GM12878 (cell line): ENCODE measurements around the gene CMA1. TPM values are rescaled to one million over a fixed set of nuclear protein-coding genes. Genes with fewer than 3 reads are reported as not detected.

Experiments
- ATAC-seq: fragments of 200-7000 bp; cut with Tn5 transposase; 3 replicates; pipeline ENCODE4 v1.9.1; 2020; ENCODE audit warnings: mild to moderate bottlenecking, moderate library complexity
- BruUV-seq: library from RNA; stranded (reverse); fragments of 400-500 nt; replicated peaks from 2 replicates; lab custom pipeline; 2021; lab: Mats Ljungman, UMichigan
- CTCF ChIA-PET: fragments of 300-600 bp; sonication (Branson Sonifier 250); formaldehyde crosslinking; extraction: SDS; loops from one replicate; lab custom pipeline; 2021; ENCODE audit warnings: inconsistent platforms; lab: Yijun Ruan, JAX
- POLR2A ChIA-PET: fragments of 350-600 bp; formaldehyde crosslinking; extraction: SDS; loops from one replicate; lab custom pipeline; 2021; ENCODE audit warnings: inconsistent platforms; lab: Charles Lee
- RAD21 ChIA-PET: fragments of 300-600 bp; sonication (Branson Sonifier 250); formaldehyde crosslinking; loops from one replicate; lab custom pipeline; 2023; ENCODE audit warnings: antibody characterized with exemption; ENCODE audit not compliant: unreplicated experiment; lab: Charles Lee
- SMC1A ChIA-PET: fragments of 300-600 bp; sonication (Branson Sonifier 250); formaldehyde crosslinking; loops from one replicate; lab custom pipeline; 2023; ENCODE audit not compliant: unreplicated experiment, uncharacterized antibody; lab: Charles Lee
- DNase-seq: peaks from one replicate; pipeline ENCODE4 v3.0.0-alpha.2; 2011; ENCODE audit warnings: low read depth, low spot score
- FAIRE-seq: peaks from 3 replicates; lab custom pipeline; 2011; peaks lifted over from hg19 to GRCh38; lab: Jason Lieb, UNC
- H2AFZ ChIP-seq: 2 replicates; pipeline ENCODE4 v1.6.0; 2011; ENCODE audit warnings: low read depth, low read length, control low read depth; ENCODE audit not compliant: control insufficient read depth
- H3K27ac ChIP-seq: 2 replicates; pipeline ENCODE4 v1.5.1; 2011; ENCODE audit warnings: control low read depth; ENCODE audit not compliant: control insufficient read depth, insufficient read depth
- H3K27me3 ChIP-seq, 2 experiments: replicated peaks in 1 of 2; 2 replicates each; pipeline versions ENCODE4 v1.6.0 to v1.6.1; 2011; ENCODE audit warnings: low read length in 1 of 2; ENCODE audit not compliant: control insufficient read depth in 2 of 2, insufficient read depth in 2 of 2
- H3K36me3 ChIP-seq, 2 experiments: 2 replicates each; pipeline ENCODE4 v1.5.1; 2011; ENCODE audit warnings: low read length in 1 of 2; ENCODE audit not compliant: control insufficient read depth in 2 of 2, insufficient read depth in 2 of 2
- H3K4me1 ChIP-seq: 2 replicates; pipeline ENCODE4 v1.6.1; 2011; ENCODE audit warnings: mild to moderate bottlenecking, low read length, moderate library complexity, mixed read lengths; ENCODE audit not compliant: control insufficient read depth, insufficient read depth
- H3K4me2 ChIP-seq: 2 replicates; pipeline ENCODE4 v1.6.0; 2011; ENCODE audit warnings: control low read depth; ENCODE audit not compliant: control insufficient read depth, insufficient read depth
- H3K4me3 ChIP-seq: fragments of 200-600 bp; sonication (generic); 2 replicates; pipeline ENCODE4 v1.5.1; 2016
- H3K79me2 ChIP-seq: 2 replicates; pipeline ENCODE4 v1.6.0; 2011; ENCODE audit warnings: low read length; ENCODE audit not compliant: control insufficient read depth, insufficient read depth
- H3K9ac ChIP-seq: 2 replicates; pipeline ENCODE4 v1.8.0; 2011; ENCODE audit warnings: low read length, control low read depth, mixed read lengths; ENCODE audit not compliant: control insufficient read depth, insufficient read depth
- H3K9me3 ChIP-seq: replicated peaks from 3 replicates; pipeline ENCODE4 v1.5.1; 2011; ENCODE audit warnings: mild to moderate bottlenecking, low read length; ENCODE audit not compliant: control insufficient read depth, insufficient read depth
- H4K20me1 ChIP-seq: 2 replicates; pipeline ENCODE4 v1.6.0; 2011; ENCODE audit not compliant: control insufficient read depth, insufficient read depth
- BCLAF1 ChIP-seq: fragments of 450-650 bp; IDR thresholded peaks from 2 replicates; pipeline ENCODE4 v1.6.1; 2017; ENCODE audit warnings: antibody characterized with exemption, mild to moderate bottlenecking, moderate library complexity
- CBX3 ChIP-seq: fragments of 200-600 bp; sonication (generic); IDR thresholded peaks from 2 replicates; pipeline ENCODE4 v1.6.1; 2016; ENCODE audit warnings: low read depth, borderline replicate concordance
- IRF5 ChIP-seq: fragments of 450-650 bp; IDR thresholded peaks from 2 replicates; pipeline ENCODE4 v1.6.1; 2017; ENCODE audit warnings: borderline replicate concordance
- MXI1 ChIP-seq: fragments of 150-350 bp; IDR thresholded peaks from 2 replicates; pipeline ENCODE4 v1.6.1; 2011; ENCODE audit warnings: low read depth, mild to moderate bottlenecking, inconsistent platforms, low read length, improper control_type of control experiment
- NRF1 ChIP-seq: conservative IDR thresholded peaks from 2 replicates; pipeline ENCODE4 v1.6.1; 2011; ENCODE audit warnings: mild to moderate bottlenecking, low read depth, low read length, improper control_type of control experiment
- RAD21 ChIP-seq: IDR thresholded peaks from 2 replicates; pipeline ENCODE4 v1.6.1; 2011; ENCODE audit warnings: mild to moderate bottlenecking, low read depth, low read length, moderate library complexity; ENCODE audit not compliant: insufficient read depth
- SMARCA5 ChIP-seq: fragments of 450-650 bp; IDR thresholded peaks from 2 replicates; pipeline ENCODE4 v1.6.1; 2017; ENCODE audit warnings: mild to moderate bottlenecking
- SRF ChIP-seq, 2 experiments: IDR thresholded peaks; 2 replicates each; pipeline ENCODE4 v1.6.1; 2011; ENCODE audit warnings: low read depth in 2 of 2, low read length in 2 of 2, mild to moderate bottlenecking in 1 of 2, moderate library complexity in 1 of 2
- ZNF274 ChIP-seq: IDR thresholded peaks from one replicate; pipeline ENCODE4 v1.8.0; 2011; ENCODE audit not compliant: insufficient read length, insufficient read depth
- WGBS: methylation state at CpG from one replicate; pipeline ENCODE4 v1.1.6; 2016; ENCODE audit warnings: low lambda C conversion rate; ENCODE audit not compliant: insufficient replicate concordance, insufficient coverage; ENCODE audit errors: missing lambda C conversion rate; 5-methylcytosine and 5-hydroxymethylcytosine counted together
- in situ Hi-C: fragments of 300-500 bp; cut with MboI; formaldehyde crosslinking; loops from 9 replicates; pipeline ENCODE4 v1.14.3; 2018; ENCODE audit warnings: mixed read lengths
- intact Hi-C: fragments of 100-400 bp; cut with micrococcal nuclease; formaldehyde crosslinking; loops from one replicate; pipeline ENCODE4 v1.14.2; 2022; ENCODE audit not compliant: unreplicated experiment
- polyA plus RNA-seq, 11 experiments: library from polyadenylated mRNA; depleted of rRNA in 4 of 11; unstranded in 6 of 11; stranded (reverse) in 5 of 11; fragments of >200 nt; fragmentation: Nextera tagmentation in 4 of 11; fragmentation: Illumina TruSeq in 1 of 11; extraction: Ambion mirVana in 4 of 11; extraction: Trizol in 1 of 11; gene quantifications; 1 replicate in 1 of 11; 2 replicates in 10 of 11; pipeline versions ENCODE4 v1.2.1 to v1.2.3, GENCODE V29; 2011 to 2016; ENCODE audit warnings: inconsistent platforms in 2 of 11, missing spikeins in 2 of 11, low read depth in 1 of 11
- total RNA-seq, 4 experiments: library from RNA; depleted of rRNA in 3 of 4; stranded (reverse); fragments of >200 nt in 3 of 4; fragmentation: Illumina TruSeq in 1 of 4; extraction: Trizol in 1 of 4; gene quantifications; 2 replicates each; pipeline versions ENCODE4 v1.2.1 to v1.2.3, GENCODE V29; 2013 to 2021

CMA1 gene
- total and polyA plus RNA-seq, 10 of the 15 experiments (the other 5 are each of a cell fraction or from before 2014, with no cell fraction given), result not detected

GRCh38 chr14:24518851-24519250 lies 10.8 kb upstream of the CMA1 start:
- ChIA-PET SMC1A (no interaction called here), POLR2A (no interaction called here), RAD21 (no interaction called here), CTCF (no interaction called here)
- no peaks in the 10 kb centered on the region for H3K79me2 ChIP-seq
- in situ Hi-C loops, result no loop called here
- BruUV-seq, result no TSS peak
- 0% methylated on average over 2 of the region's 2 CpGs for whole genome bisulfite sequencing
- no peak overlapping the region for H3K4me2 ChIP-seq
- H3K4me3 ChIP-seq, result no peak overlapping the region
- H3K9ac ChIP-seq, result no peak overlapping the region
- DNase-seq (no peak), FAIRE-seq (no peak), ATAC-seq (no peak)
- no peaks in the 10 kb centered on the region for H4K20me1 ChIP-seq
- no peaks in the 10 kb centered on the region for H3K36me3 ChIP-seq
- H3K4me1 ChIP-seq, result no peaks in the 10 kb centered on the region
- H3K27me3 ChIP-seq, result no peaks in the 10 kb centered on the region
- TF ChIP-seq SMARCA5 (no peak), MXI1 (no peak), ZNF274 (no peak), SRF (IDR thresholded peaks at IDR 0.05; ENCODE audit: low read depth in 2 of 2, low read length in 2 of 2) (no peak), NRF1 (no peak), BCLAF1 (no peak), RAD21 (no peak), CBX3 (no peak), IRF5 (no peak)
- intact Hi-C loops, result no loop called here
- no peaks in the 10 kb centered on the region for H3K9me3 ChIP-seq
- no peak overlapping the region for H3K27ac ChIP-seq
- H2AFZ ChIP-seq, result no peak overlapping the region
